Medulla oblongata (tissue), 1 donor: ENCODE results near the gene TSC1.
A peak's percentile ranks its signal among the peaks of the same experiment; 100 is the strongest.

ENCODE experiments used
- DNase-seq: peaks from one replicate; pipeline ENCODE4 v3.0.0-alpha.2; 2015; ENCODE audit errors: extremely low spot score

TSC1 gene

GRCh38 chr9:132863096-132863495, 81.3 kb downstream of the TSC1 start:
- no peak for DNase-seq

GRCh38 chr9:132862533-132862932, 81.9 kb downstream of the TSC1 start:
- no peak for DNase-seq

GRCh38 chr9:132861666-132862065, 82.8 kb downstream of the TSC1 start:
- DNase-seq: no peak

- no peak for DNase-seq
Measured at GRCh38 chr9:132858751-132859150, 85.7 kb downstream of the TSC1 start.

GRCh38 chr9:132857616-132858342, 86.6 kb downstream of the TSC1 start:
- DNase-seq: no peak

- DNase-seq: no peak
Measured at GRCh38 chr9:132857031-132857430, 87.4 kb downstream of the TSC1 start.

- no peak for DNase-seq
Measured at GRCh38 chr9:132855904-132856303, 88.5 kb downstream of the TSC1 start.

- DNase-seq: no peak
Measured at GRCh38 chr9:132854832-132855231, 89.6 kb downstream of the TSC1 start.

GRCh38 chr9:132853482-132853881, 90.9 kb downstream of the TSC1 start:
- no peak for DNase-seq

GRCh38 chr9:132849185-132849706, 95.2 kb downstream of the TSC1 start:
- peak; percentile 43 for DNase-seq

- DNase-seq: no peak
Measured at GRCh38 chr9:132846918-132847515, 97.4 kb downstream of the TSC1 start.

GRCh38 chr9:132846109-132846917, 98.1 kb downstream of the TSC1 start:
- no peak for DNase-seq

GRCh38 chr9:132842124-132843044, 102.0 kb downstream of the TSC1 start:
- DNase-seq: no peak
